Upper lobe of right lung (tissue), 1 donor: ENCODE results near the gene USP32. TPM values are rescaled to one million over a fixed set of nuclear protein-coding genes. Genes with fewer than 3 reads are reported as not detected.

Source experiments
- ATAC-seq: fragments of 200-7000 bp; cut with Tn5 transposase; one replicate; pipeline ENCODE4 v1.9.1; 2020; ENCODE audit warnings: mild to moderate bottlenecking, moderate library complexity
- DNase-seq: peaks from one replicate; pipeline ENCODE4 v3.0.0-alpha.2; 2020
- H3K27ac ChIP-seq: fragments of 200-600 bp; one replicate; pipeline ENCODE4 v1.8.0; 2022
- H3K27me3 ChIP-seq: fragments of 200-600 bp; one replicate; pipeline ENCODE4 v1.8.0; 2022; ENCODE audit warnings: mild to moderate bottlenecking
- H3K36me3 ChIP-seq: fragments of 200-600 bp; one replicate; pipeline ENCODE4 v1.8.0; 2022
- H3K4me1 ChIP-seq: fragments of 200-600 bp; one replicate; pipeline ENCODE4 v1.8.0; 2022
- H3K4me3 ChIP-seq: fragments of 200-600 bp; one replicate; pipeline ENCODE4 v1.8.0; 2022; ENCODE audit warnings: mild to moderate bottlenecking
- H3K9me3 ChIP-seq: fragments of 200-600 bp; one replicate; pipeline ENCODE4 v1.8.0; 2022
- intact Hi-C: fragments of 100-400 bp; cut with DNase I; formaldehyde crosslinking; loops from one replicate; pipeline ENCODE4 v1.11.0; 2022
- total RNA-seq: library from RNA; stranded (reverse); fragmentation: NEBNext Ultra II Directional; extraction: Animal tissue kit (Norgen Biotek cat#: 25700); gene quantifications from one replicate; pipeline ENCODE4 v1.2.1, GENCODE V29; 2021
- TF ChIP-seq, protein P1 (sequence below): fragments of 200-600 bp; IDR thresholded peaks from one replicate; pipeline ENCODE4 v1.8.0; 2022; ENCODE audit warnings: antibody characterized with exemption
- donor health status: DM: no; HTN: yes; CAD: no; lungs with severe emphysema.

USP32 gene
- total RNA-seq, 1 donor from 2014 or later, result 72.4 TPM

DNA sequence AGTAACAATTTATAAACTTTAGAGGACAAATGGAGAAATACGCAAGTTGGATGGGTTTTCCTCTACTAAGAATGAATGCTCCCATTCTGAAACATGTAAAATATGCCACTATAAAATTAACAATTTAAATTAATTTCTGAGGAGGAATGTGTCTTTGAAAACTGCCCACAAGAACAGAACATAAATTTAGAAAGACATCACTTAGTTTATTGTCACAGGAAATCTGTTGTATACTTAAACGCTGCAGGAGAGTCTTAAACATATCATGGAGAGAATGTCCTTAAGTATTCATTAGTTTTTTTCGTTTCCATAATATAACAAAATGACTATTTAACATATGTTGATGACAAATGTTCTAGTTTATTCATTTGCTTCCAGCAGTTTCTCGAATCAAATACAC, 29.6 kb downstream of the USP32 start:
- H3K27ac ChIP-seq, result no peak overlapping the region
- no peaks in the 10 kb centered on the region for H3K9me3 ChIP-seq
- TF ChIP-seq, protein P1, sequence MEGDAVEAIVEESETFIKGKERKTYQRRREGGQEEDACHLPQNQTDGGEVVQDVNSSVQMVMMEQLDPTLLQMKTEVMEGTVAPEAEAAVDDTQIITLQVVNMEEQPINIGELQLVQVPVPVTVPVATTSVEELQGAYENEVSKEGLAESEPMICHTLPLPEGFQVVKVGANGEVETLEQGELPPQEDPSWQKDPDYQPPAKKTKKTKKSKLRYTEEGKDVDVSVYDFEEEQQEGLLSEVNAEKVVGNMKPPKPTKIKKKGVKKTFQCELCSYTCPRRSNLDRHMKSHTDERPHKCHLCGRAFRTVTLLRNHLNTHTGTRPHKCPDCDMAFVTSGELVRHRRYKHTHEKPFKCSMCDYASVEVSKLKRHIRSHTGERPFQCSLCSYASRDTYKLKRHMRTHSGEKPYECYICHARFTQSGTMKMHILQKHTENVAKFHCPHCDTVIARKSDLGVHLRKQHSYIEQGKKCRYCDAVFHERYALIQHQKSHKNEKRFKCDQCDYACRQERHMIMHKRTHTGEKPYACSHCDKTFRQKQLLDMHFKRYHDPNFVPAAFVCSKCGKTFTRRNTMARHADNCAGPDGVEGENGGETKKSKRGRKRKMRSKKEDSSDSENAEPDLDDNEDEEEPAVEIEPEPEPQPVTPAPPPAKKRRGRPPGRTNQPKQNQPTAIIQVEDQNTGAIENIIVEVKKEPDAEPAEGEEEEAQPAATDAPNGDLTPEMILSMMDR, result no peak
- DNase-seq (no peak), ATAC-seq (no peak)
- H3K27me3 ChIP-seq, result no peaks in the 10 kb centered on the region
- no peak overlapping the region for H3K4me3 ChIP-seq
- peaks cover 3% of the 10 kb centered on the region for H3K4me1 ChIP-seq
- intact Hi-C loops, result no loop called here
- no peaks in the 10 kb centered on the region for H3K36me3 ChIP-seq

DNA sequence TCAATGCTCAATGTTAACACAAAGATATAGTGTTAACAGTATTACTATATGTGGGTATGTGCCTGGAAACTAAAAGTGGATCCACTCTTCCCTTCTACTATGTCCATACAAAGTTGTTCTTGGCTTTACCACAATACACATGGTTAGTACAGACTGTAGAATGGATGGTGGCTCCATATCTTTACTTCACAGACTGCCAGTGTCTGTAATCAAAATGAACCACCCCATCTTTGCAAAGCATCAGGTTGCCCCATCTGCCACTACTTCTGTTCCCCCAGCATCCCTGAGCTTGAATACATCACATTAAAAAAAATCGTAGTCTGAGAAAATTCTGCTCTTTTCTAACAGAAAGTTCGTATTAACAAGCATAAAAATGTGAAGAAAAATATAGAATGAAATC, 30.0 kb downstream of the USP32 start:
- Histone ChIP-seq H3K27me3 (no peaks in the 10 kb centered on the region), H3K27ac (no peak overlapping the region), H3K9me3 (no peaks in the 10 kb centered on the region), H3K4me1 (peaks cover 8% of the 10 kb centered on the region), H3K36me3 (no peaks in the 10 kb centered on the region), H3K4me3 (no peak overlapping the region)
- intact Hi-C loops, result no loop called here
- TF ChIP-seq, protein P1, result no peak
- ATAC-seq, result no peak
- no peak for DNase-seq

DNA sequence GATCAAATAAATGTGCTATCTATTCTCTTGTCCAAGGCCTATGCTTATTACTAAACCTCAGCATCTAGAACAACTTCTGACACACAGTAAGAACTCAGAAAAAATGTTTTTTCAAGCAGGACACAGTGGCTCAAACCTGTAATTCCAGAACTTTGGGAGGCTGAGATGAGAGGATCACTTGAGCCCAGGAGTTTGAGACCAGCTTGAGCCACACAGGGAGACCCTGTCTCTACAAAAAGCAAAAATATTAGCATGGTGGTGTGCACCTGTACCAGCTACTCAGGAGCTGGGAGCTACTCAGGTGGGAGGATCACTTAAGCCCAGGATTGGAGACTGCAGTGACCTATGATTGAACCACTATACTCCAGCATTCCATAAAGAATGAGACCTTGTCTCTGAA, 32.5 kb downstream of the USP32 start:
- no peaks in the 10 kb centered on the region for H3K36me3 ChIP-seq
- H3K27ac ChIP-seq, result no peak overlapping the region
- intact Hi-C loops, result no loop called here
- no peaks in the 10 kb centered on the region for H3K27me3 ChIP-seq
- no peak for DNase-seq
- ATAC-seq, result no peak
- peaks cover 25% of the 10 kb centered on the region for H3K4me1 ChIP-seq
- no peak overlapping the region for H3K4me3 ChIP-seq
- no peaks in the 10 kb centered on the region for H3K9me3 ChIP-seq
- TF ChIP-seq, protein P1, result no peak

DNA sequence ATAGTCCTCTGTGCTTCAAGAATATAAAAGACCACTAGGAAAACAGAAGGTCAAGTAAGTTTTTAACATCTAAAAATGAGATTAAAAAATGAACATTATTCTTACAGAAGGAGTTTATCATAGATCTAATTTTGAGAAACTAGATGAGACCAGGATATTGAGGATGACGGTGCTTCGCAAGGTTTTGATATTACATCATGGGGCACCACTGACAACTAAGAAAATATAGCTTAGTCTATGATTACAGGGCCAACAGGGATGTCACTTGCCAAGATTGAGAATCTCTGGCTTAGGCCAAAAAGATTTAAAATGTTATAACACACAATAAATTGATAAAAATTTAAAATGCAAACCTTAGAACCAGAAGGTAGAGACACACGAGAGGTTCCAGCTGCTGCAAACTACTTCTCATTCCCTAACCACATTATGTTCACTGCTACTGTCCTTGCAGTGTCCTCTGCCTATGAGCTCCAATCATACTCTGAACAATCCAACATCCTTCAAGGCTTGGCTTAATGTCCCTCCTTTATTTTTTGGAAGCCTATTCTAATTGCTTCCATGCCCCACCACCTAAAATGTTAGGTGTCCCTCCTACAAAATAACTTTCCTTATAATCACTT, 33.2 kb downstream of the USP32 start:
- DNase-seq (no peak), ATAC-seq (no peak)
- TF ChIP-seq, protein P1, result no peak
- Histone ChIP-seq H3K4me1 (peaks cover 32% of the 10 kb centered on the region), H3K9me3 (no peaks in the 10 kb centered on the region), H3K27me3 (no peaks in the 10 kb centered on the region), H3K4me3 (no peak overlapping the region), H3K36me3 (no peaks in the 10 kb centered on the region), H3K27ac (no peak overlapping the region)
- intact Hi-C loops, result no loop called here

DNA sequence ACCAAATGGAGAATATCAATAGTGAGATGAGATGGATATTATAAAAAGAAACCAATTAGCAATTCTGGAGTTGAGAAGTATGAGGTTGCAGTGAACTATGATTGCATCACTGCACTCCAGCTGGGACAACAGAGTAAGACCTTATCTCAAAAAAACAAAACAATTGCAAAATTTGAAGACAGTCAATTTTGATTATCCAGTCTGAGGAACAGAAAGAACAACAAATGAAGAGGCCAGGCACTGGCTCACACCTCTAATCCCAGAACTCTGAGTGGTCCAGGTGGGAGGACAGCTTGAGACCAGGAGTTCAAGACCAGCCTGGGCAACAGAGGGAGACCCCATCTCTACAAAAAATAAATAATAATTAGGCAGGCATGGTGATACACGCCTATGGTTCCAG, 35.0 kb downstream of the USP32 start:
- no peaks in the 10 kb centered on the region for H3K36me3 ChIP-seq
- no peaks in the 10 kb centered on the region for H3K9me3 ChIP-seq
- H3K4me1 ChIP-seq, result peaks cover 35% of the 10 kb centered on the region
- TF ChIP-seq, protein P1, result no peak
- no peak overlapping the region for H3K4me3 ChIP-seq
- ATAC-seq (no peak), DNase-seq (no peak)
- intact Hi-C loops, result no loop called here
- no peaks in the 10 kb centered on the region for H3K27me3 ChIP-seq
- peak overlapping the region; percentile 12 for H3K27ac ChIP-seq
